DMS79 (cell line): ENCODE measurements around the gene MOV10.

Experiments used
- DNase-seq: peaks from one replicate; lab custom pipeline; 2025; lab: John Stamatoyannopoulos, UW

MOV10 gene

GRCh38 chr1:112743174-112744008 lies 68.9 kb downstream of the MOV10 start:
- no peak for DNase-seq

- DNase-seq: no peak
Observed at GRCh38 chr1:112744009-112744578, 69.6 kb downstream of the MOV10 start.

GRCh38 chr1:112748396-112748795 lies 73.9 kb downstream of the MOV10 start:
- DNase-seq: no peak
